Lower leg skin (tissue), 4 donors: ENCODE results near the gene WIPF3. TPM values are rescaled to one million over a fixed set of nuclear protein-coding genes. Genes with fewer than 3 reads are reported as not detected.

Experiments used
- DNase-seq, 2 donors: peaks; one replicate each; pipeline ENCODE4 v3.0.0-alpha.2; 2019; ENCODE audit warnings: low spot score in 2 of 2
- H3K4me3 ChIP-seq: fragments of 200-600 bp; sonication (generic); 2 replicates; pipeline ENCODE4 v1.5.1; 2017; ENCODE audit warnings: mild to moderate bottlenecking, low read depth; ENCODE audit not compliant: poor library complexity, severe bottlenecking
- CTCF ChIP-seq, 3 donors: fragments of 450-650 bp; IDR thresholded peaks; one replicate each; pipeline ENCODE4 v1.5.1; 2016; ENCODE audit warnings: antibody characterized with exemption in 3 of 3, mild to moderate bottlenecking in 3 of 3, moderate library complexity in 2 of 3
- POLR2A ChIP-seq, 2 donors: fragments of 450-650 bp; IDR thresholded peaks; one replicate each; pipeline ENCODE4 v1.6.1; 2016 to 2017; ENCODE audit warnings: antibody characterized with exemption in 2 of 2, mild to moderate bottlenecking in 1 of 2, moderate library complexity in 1 of 2
- WGBS, 2 donors: methylation state at CpG; one replicate each; pipeline ENCODE4 v1.1.5; 2018; 5-methylcytosine and 5-hydroxymethylcytosine counted together
- intact Hi-C: fragments of 100-400 bp; cut with DNase I; formaldehyde crosslinking; loops from one replicate; pipeline ENCODE4 v1.15.0; 2023; ENCODE audit warnings: low total_unique reads
- total RNA-seq, 4 donors: library from RNA; depleted of rRNA; stranded (reverse); fragments of >200 nt; gene quantifications; one replicate each; pipeline ENCODE4 v1.1.0, GENCODE V29; 2016

WIPF3 gene
- total RNA-seq, 4 donors from 2014 or later = 0.23 to 1.2 (median 0.82) TPM

- no peak overlapping the region for H3K4me3 ChIP-seq
- TF ChIP-seq CTCF (IDR thresholded peaks at IDR 0.05) (no peak), POLR2A (IDR thresholded peaks at IDR 0.05) (no peak)
- intact Hi-C loops = loop anchor here (10.0 kb wide), 1 partner anchor 155 kb away; no protein-coding TSS in a partner anchor
Observed at GRCh38 chr7:29919790-29920189, 113.5 kb downstream of the WIPF3 start.

GRCh38 chr7:29920491-29920890 is 114.2 kb downstream of the WIPF3 start:
- WGBS, 2 donors = 79 to 89% methylated on average over 5 of the region's 5 CpGs
- no peak for TF ChIP-seq CTCF (IDR thresholded peaks at IDR 0.05)
- TF ChIP-seq POLR2A (IDR thresholded peaks at IDR 0.05) = no peak
- intact Hi-C loops = loop anchor here (10.0 kb wide), 1 partner anchor 156 kb away; no protein-coding TSS in a partner anchor
- no peak for DNase-seq
- no peak overlapping the region for H3K4me3 ChIP-seq

More at GRCh38 chr7:29919790-29920189, 113.5 kb downstream of the WIPF3 start:
- DNase-seq = no peak
- 90 to 94% methylated on average over 5 of the region's 5 CpGs for WGBS, 2 donors

GRCh38 chr7:29921404-29922010 is 115.2 kb downstream of the WIPF3 start:
- DNase-seq = peak in 1 of 2 donors; percentile 37
- intact Hi-C loops = loop anchor here (10.0 kb wide), 1 partner anchor 157 kb away; no protein-coding TSS in a partner anchor
- WGBS, 2 donors = 47 to 53% methylated on average over 4 of the region's 4 CpGs
- TF ChIP-seq POLR2A (IDR thresholded peaks at IDR 0.05) = no peak
- no peak for TF ChIP-seq CTCF (IDR thresholded peaks at IDR 0.05)
- no peak overlapping the region for H3K4me3 ChIP-seq

- WGBS, 2 donors = 84 to 87% methylated on average over 7 of the region's 7 CpGs
- TF ChIP-seq POLR2A (IDR thresholded peaks at IDR 0.05) = no peak
- no peak overlapping the region for H3K4me3 ChIP-seq
- no peak for DNase-seq
- intact Hi-C loops = loop anchor here (10.0 kb wide), 1 partner anchor 158 kb away; no protein-coding TSS in a partner anchor
Observed at GRCh38 chr7:29922921-29923700, 116.8 kb downstream of the WIPF3 start.

- intact Hi-C loops = loop anchor here (10.0 kb wide), 1 partner anchor 159 kb away; no protein-coding TSS in a partner anchor
- H3K4me3 ChIP-seq = no peak overlapping the region
- DNase-seq = no peak
- 70 to 87% methylated on average over 9 of the region's 9 CpGs for WGBS, 2 donors
- no peak for TF ChIP-seq POLR2A (IDR thresholded peaks at IDR 0.05)
- TF ChIP-seq CTCF (IDR thresholded peaks at IDR 0.05) = no peak
Observed at GRCh38 chr7:29924006-29924405, 117.7 kb downstream of the WIPF3 start.

GRCh38 chr7:29924684-29925083 is 118.4 kb downstream of the WIPF3 start:
- DNase-seq = no peak
- H3K4me3 ChIP-seq = no peak overlapping the region
- intact Hi-C loops = loop anchor here (10.0 kb wide), 1 partner anchor 160 kb away; no protein-coding TSS in a partner anchor
- TF ChIP-seq POLR2A (IDR thresholded peaks at IDR 0.05) (no peak), CTCF (IDR thresholded peaks at IDR 0.05) (no peak)
- 89 to 93% methylated on average over 2 of the region's 2 CpGs for WGBS, 2 donors
